LNCAP (cell line): Measurements from ENCODE around the gene CARD10.

Source experiments
- CTCF ChIP-seq: fragments of 450-650 bp; IDR thresholded peaks from 2 replicates; pipeline ENCODE4 v1.5.1; 2017; ENCODE audit warnings: mild to moderate bottlenecking

CARD10 gene

GRCh38 chr22:37549704-37550059, 30.5 kb upstream of the CARD10 start:
- TF ChIP-seq CTCF, result no peak

GRCh38 chr22:37547251-37547741, 28.1 kb upstream of the CARD10 start:
- no peak for TF ChIP-seq CTCF

GRCh38 chr22:37546437-37547250, 27.4 kb upstream of the CARD10 start:
- no peak for TF ChIP-seq CTCF

GRCh38 chr22:37545703-37546436, 26.7 kb upstream of the CARD10 start:
- no peak for TF ChIP-seq CTCF

DNA sequence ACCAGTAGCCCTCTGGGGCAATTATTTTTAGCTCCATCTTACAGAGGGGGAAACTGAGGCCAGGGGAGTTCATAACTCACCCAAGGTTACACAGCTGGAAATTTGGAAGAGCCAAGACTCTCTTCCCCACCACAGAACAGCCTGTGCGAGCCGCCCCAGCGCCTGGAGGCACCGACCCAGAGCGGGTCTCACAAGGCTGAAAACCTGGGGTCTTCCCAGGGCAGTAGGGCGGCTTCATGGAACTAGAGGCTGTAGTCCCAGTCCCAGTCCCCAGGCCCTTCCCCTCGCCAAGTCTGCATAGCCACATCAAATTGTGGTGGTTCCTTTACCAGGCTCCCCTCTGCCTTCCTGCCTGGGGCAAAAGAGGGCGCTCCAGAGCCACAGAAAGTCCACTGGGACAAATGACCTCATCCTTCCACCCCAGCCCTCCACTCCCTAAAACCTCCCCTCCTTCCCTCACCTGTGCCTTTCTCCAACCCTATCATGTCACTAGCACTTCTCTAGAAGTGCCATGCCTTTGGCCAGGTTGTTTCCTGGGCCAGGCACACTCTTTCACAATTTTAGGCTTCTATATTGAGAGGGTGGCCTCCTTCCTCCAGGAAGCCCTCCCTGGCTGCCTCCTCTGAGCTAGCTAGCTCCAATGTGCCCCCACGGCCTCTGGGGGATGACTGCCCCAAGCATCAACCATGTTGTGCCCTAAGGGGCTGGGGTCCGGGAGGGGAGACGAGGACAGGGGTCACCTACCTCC, 25.9 kb upstream of the CARD10 start:
- peak; percentile 61 for TF ChIP-seq CTCF

DNA sequence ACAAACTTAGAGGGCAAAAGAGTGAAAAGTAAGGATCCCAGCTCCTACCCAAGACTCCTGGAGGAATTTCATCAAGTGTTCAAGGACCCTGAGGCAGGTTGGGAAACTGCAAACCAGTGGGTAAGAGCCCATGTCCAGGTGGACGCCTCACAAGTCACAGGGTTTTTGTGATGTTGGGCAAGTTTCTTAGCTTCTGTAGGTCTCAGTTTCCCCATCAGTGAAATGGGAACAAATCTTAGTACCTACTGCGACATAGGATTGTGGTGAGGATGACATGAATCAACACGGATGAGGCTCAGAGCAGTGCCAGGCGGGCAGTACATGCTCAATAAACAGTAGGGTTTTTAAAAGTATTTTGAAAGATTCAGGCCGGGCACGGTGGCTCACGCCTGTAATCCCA, 23.7 kb upstream of the CARD10 start:
- no peak for TF ChIP-seq CTCF

DNA sequence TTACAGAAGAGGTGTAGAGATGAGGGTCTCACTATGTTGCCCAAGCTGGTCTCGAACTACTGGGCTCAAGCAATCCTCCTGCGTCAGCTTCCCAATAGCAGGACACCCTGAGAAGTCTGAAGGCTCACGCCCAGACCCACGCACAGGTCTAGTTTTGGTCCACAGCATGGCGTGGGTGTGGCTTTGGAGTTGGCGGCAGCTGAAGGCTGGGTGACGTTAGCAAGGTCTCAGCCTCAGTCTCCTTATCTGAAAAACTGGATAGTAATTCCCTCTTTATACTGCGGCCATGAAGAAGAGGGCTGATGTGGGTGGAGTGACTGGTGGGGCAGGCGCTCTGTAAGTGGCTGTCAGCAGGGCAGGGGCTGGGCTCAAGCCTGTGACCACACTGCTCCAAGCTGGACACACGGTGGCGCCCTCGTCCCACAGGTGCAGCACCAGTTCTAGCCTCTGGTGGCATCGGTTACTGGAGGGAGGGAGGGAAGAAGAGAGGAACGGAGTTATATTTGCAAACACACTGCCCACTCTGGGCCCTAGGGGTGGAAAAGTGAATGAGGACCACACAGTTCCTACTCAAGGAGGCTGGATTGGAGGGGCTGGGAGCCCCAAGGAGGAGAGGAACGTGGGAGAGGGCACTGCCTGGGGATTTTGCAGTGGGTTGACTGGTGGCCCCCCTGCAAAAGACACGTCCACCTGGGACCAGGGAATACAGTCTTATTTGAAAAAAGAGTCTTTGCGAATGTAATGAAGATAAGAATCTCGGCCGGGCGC, 19.6 kb upstream of the CARD10 start:
- TF ChIP-seq CTCF, result peak; percentile 95
